ENCODE results near the gene NR4A1.

DNA sequence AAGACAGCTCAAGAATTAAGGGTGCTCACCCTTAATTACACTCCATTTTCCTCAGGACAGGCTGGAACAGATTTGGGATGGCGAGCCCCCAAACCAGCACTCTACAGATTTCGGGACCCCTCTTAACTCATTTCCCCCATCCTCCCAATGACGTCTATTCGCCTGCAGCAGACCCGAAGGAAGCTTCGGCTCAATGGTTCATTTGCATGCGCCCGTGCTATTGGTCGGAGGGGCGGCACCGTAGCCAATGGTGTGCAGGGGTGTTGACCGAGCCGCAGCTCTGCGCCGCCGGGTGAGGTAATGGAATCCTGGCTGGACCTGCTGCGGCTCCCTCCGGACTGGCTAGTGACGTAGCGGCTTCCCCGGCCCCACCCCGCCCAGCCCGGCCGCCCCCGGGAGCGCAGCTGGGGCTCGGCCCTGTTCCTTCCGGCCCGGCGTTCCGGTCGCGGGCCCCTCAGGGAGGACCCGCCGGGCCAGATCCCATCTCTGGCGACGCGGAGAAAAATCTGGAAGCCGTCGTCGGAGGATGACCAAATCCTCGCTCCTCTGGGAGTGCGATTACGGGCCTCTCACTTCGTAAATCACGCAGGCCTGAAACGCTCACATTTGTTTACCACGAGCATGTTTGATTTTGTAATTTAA lies 18.3 kb upstream of the NR4A1 start:
- TF ChIP-seq ZNF274 (IDR thresholded peaks at IDR 0.05; ENCODE audit: low read length) (no peak), ZNF274 (tag by site-specific recombination; IDR thresholded peaks at IDR 0.05; ENCODE audit: borderline replicate concordance) (no peak), YY1 (tag by site-specific recombination; IDR thresholded peaks at IDR 0.05) (no peak), ZNF175 (tag by site-specific recombination; IDR thresholded peaks at IDR 0.05) (no peak), ZFP3 (tag by site-specific recombination; IDR thresholded peaks at IDR 0.05; ENCODE audit: low read depth) (no peak), ZNF830 (tag by site-specific recombination; IDR thresholded peaks at IDR 0.05; ENCODE audit: low read depth) (no peak), ZNF747 (tag by site-specific recombination; IDR thresholded peaks at IDR 0.05) (no peak)
- TF ChIP-seq, protein P1, sequence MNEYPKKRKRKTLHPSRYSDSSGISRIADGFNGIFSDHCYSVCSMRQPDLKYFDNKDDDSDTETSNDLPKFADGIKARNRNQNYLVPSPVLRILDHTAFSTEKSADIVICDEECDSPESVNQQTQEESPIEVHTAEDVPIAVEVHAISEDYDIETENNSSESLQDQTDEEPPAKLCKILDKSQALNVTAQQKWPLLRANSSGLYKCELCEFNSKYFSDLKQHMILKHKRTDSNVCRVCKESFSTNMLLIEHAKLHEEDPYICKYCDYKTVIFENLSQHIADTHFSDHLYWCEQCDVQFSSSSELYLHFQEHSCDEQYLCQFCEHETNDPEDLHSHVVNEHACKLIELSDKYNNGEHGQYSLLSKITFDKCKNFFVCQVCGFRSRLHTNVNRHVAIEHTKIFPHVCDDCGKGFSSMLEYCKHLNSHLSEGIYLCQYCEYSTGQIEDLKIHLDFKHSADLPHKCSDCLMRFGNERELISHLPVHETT (tag by site-specific recombination; IDR thresholded peaks at IDR 0.05): no peak
- TF ChIP-seq, protein P2, sequence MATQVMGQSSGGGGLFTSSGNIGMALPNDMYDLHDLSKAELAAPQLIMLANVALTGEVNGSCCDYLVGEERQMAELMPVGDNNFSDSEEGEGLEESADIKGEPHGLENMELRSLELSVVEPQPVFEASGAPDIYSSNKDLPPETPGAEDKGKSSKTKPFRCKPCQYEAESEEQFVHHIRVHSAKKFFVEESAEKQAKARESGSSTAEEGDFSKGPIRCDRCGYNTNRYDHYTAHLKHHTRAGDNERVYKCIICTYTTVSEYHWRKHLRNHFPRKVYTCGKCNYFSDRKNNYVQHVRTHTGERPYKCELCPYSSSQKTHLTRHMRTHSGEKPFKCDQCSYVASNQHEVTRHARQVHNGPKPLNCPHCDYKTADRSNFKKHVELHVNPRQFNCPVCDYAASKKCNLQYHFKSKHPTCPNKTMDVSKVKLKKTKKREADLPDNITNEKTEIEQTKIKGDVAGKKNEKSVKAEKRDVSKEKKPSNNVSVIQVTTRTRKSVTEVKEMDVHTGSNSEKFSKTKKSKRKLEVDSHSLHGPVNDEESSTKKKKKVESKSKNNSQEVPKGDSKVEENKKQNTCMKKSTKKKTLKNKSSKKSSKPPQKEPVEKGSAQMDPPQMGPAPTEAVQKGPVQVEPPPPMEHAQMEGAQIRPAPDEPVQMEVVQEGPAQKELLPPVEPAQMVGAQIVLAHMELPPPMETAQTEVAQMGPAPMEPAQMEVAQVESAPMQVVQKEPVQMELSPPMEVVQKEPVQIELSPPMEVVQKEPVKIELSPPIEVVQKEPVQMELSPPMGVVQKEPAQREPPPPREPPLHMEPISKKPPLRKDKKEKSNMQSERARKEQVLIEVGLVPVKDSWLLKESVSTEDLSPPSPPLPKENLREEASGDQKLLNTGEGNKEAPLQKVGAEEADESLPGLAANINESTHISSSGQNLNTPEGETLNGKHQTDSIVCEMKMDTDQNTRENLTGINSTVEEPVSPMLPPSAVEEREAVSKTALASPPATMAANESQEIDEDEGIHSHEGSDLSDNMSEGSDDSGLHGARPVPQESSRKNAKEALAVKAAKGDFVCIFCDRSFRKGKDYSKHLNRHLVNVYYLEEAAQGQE (tag by site-specific recombination; IDR thresholded peaks at IDR 0.05): no peak
- TF ChIP-seq, protein P3, sequence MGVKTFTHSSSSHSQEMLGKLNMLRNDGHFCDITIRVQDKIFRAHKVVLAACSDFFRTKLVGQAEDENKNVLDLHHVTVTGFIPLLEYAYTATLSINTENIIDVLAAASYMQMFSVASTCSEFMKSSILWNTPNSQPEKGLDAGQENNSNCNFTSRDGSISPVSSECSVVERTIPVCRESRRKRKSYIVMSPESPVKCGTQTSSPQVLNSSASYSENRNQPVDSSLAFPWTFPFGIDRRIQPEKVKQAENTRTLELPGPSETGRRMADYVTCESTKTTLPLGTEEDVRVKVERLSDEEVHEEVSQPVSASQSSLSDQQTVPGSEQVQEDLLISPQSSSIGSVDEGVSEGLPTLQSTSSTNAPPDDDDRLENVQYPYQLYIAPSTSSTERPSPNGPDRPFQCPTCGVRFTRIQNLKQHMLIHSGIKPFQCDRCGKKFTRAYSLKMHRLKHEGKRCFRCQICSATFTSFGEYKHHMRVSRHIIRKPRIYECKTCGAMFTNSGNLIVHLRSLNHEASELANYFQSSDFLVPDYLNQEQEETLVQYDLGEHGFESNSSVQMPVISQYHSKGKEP (tag by site-specific recombination; IDR thresholded peaks at IDR 0.05): 0 out of 2 replicates have a peak, but pooled peaks have one; percentile 18
- TF ChIP-seq, protein P4, sequence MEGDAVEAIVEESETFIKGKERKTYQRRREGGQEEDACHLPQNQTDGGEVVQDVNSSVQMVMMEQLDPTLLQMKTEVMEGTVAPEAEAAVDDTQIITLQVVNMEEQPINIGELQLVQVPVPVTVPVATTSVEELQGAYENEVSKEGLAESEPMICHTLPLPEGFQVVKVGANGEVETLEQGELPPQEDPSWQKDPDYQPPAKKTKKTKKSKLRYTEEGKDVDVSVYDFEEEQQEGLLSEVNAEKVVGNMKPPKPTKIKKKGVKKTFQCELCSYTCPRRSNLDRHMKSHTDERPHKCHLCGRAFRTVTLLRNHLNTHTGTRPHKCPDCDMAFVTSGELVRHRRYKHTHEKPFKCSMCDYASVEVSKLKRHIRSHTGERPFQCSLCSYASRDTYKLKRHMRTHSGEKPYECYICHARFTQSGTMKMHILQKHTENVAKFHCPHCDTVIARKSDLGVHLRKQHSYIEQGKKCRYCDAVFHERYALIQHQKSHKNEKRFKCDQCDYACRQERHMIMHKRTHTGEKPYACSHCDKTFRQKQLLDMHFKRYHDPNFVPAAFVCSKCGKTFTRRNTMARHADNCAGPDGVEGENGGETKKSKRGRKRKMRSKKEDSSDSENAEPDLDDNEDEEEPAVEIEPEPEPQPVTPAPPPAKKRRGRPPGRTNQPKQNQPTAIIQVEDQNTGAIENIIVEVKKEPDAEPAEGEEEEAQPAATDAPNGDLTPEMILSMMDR (tag by site-specific recombination; IDR thresholded peaks at IDR 0.05): no peak
- TF ChIP-seq, protein P5, sequence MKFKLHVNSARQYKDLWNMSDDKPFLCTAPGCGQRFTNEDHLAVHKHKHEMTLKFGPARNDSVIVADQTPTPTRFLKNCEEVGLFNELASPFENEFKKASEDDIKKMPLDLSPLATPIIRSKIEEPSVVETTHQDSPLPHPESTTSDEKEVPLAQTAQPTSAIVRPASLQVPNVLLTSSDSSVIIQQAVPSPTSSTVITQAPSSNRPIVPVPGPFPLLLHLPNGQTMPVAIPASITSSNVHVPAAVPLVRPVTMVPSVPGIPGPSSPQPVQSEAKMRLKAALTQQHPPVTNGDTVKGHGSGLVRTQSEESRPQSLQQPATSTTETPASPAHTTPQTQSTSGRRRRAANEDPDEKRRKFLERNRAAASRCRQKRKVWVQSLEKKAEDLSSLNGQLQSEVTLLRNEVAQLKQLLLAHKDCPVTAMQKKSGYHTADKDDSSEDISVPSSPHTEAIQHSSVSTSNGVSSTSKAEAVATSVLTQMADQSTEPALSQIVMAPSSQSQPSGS (tag by site-specific recombination; IDR thresholded peaks at IDR 0.05; ENCODE audit: low read depth): peak; percentile 96
